H1 (cell line): Measurements from ENCODE around the gene IL18BP. TPM values are rescaled to one million over a fixed set of nuclear protein-coding genes. Genes with fewer than 3 reads are reported as not detected.

ENCODE experiments used
- CHD2 ChIP-seq: IDR thresholded peaks from 2 replicates; pipeline ENCODE4 v1.6.1; 2012; ENCODE audit warnings: low read length, improper control_type of control experiment
- CHD7 ChIP-seq: fragments of 300-600 bp; sonication (generic); IDR thresholded peaks from 2 replicates; pipeline ENCODE4 v1.7.1; 2012; ENCODE audit warnings: low read length, moderate library complexity, mild to moderate bottlenecking, inconsistent platforms; ENCODE audit not compliant: insufficient replicate concordance
- CREB1 ChIP-seq: IDR thresholded peaks from 2 replicates; pipeline ENCODE4 v1.6.1; 2012; ENCODE audit warnings: inconsistent platforms
- SAP30 ChIP-seq: fragments of 300-600 bp; sonication (generic); IDR thresholded peaks from 2 replicates; pipeline ENCODE4 v1.7.1; 2012; ENCODE audit warnings: low read length, moderate library complexity, mild to moderate bottlenecking, inconsistent platforms; ENCODE audit not compliant: insufficient read depth, insufficient replicate concordance
- TBP ChIP-seq: IDR thresholded peaks from 2 replicates; pipeline ENCODE4 v1.6.1; 2011; ENCODE audit warnings: low read depth, low read length, improper control_type of control experiment
- YY1 ChIP-seq: IDR thresholded peaks from 2 replicates; pipeline ENCODE4 v1.6.1; 2011; ENCODE audit warnings: low read depth, mild to moderate bottlenecking, low read length
- polyA plus RNA-seq, 7 experiments: library from polyadenylated mRNA; depleted of rRNA in 3 of 7; stranded (reverse) in 5 of 7; unstranded in 2 of 7; fragments of >200 nt in 5 of 7; fragments of 200-250 nt in 2 of 7; gene quantifications; 1 replicate in 5 of 7; 2 replicates in 1 of 7; 4 replicates in 1 of 7; pipeline versions ENCODE4 v1.2.1 to v1.2.3, GENCODE V29; 2011 to 2013; ENCODE audit warnings: missing spikeins in 2 of 7, mixed read lengths in 2 of 7
- total RNA-seq: library from RNA; stranded (reverse); fragmentation: NEBNext Ultra II Directional; extraction: Animal tissue kit (Norgen Biotek cat#: 25700); gene quantifications from 2 replicates; pipeline ENCODE4 v1.2.1, GENCODE V29; 2021

The IL18BP gene
- total and polyA plus RNA-seq, 2 of the 8 experiments (the other 6 are each of a cell fraction or from before 2014, with no cell fraction given), result 9.8 to 17.0 TPM

- TF ChIP-seq CHD7 (no peak), TBP (no peak), YY1 (no peak), CHD2 (no peak), CREB1 (no peak), SAP30 (no peak)
Measured at GRCh38 chr11:71998061-71998460, 648 bp upstream of the IL18BP start (continued).
